Sigmoid colon (tissue), 7 donors: Measurements from ENCODE around the gene SCAMP3. TPM values are rescaled to one million over a fixed set of nuclear protein-coding genes. Genes with fewer than 3 reads are reported as not detected.

Experiments
- polyA plus RNA-seq, 3 donors: library from polyadenylated mRNA; stranded (reverse); fragments of 200-250 nt; gene quantifications; one replicate each; pipeline ENCODE4 v1.2.3, GENCODE V29; 2013
- total RNA-seq, 4 donors: library from RNA; depleted of rRNA; stranded (reverse); fragments of >200 nt; gene quantifications; one replicate each; pipeline ENCODE4 v1.1.0, GENCODE V29; 2016
- donor health status: healthy with polysubstance abuse.
- donor health status: Bipolar disorder and iron deficiency.
- donor health status: healthy.

SCAMP3 gene
- total and polyA plus RNA-seq, 7 donors: 11.6 to 56.4 (median 34.6) TPM

Other genes with a start within 250 kb of the SCAMP3 start
- under 1 TPM in 3 of 4 donors, not detected in 1; 0.27 to 0.49 (median 0.36) TPM for gene DCST2, start 228.6 kb downstream of the SCAMP3 start, total RNA-seq
- 1 to 10 TPM in 1 of 3 donors, not detected in 2; 2.0 TPM for gene DCST2, start 228.6 kb downstream of the SCAMP3 start, polyA plus RNA-seq
- under 1 TPM in 1 of 4 donors, not detected in 3; 0.16 TPM for gene DCST1, start 228.5 kb downstream of the SCAMP3 start, total RNA-seq
- under 1 TPM in 1 of 3 donors, not detected in 2; 0.09 TPM for gene DCST1, start 228.5 kb downstream of the SCAMP3 start, polyA plus RNA-seq
- gene ADAM15, start 211.0 kb downstream of the SCAMP3 start, total RNA-seq: 10 to 100 TPM; 42.6 to 66.7 (median 53.1) TPM
- 100 to 1,000 TPM in 1 of 3 donors, 10 to 100 TPM in 2; 37.8 to 186 (median 55.9) TPM for gene ADAM15, start 211.0 kb downstream of the SCAMP3 start, polyA plus RNA-seq
- 1 to 10 TPM; 1.6 to 5.0 (median 3.1) TPM for gene EFNA4, start 198.6 kb downstream of the SCAMP3 start, total RNA-seq
- gene EFNA4, start 198.6 kb downstream of the SCAMP3 start, polyA plus RNA-seq: 10 to 100 TPM; 10.2 to 22.2 (median 12.0) TPM
- gene EFNA3, start 183.5 kb downstream of the SCAMP3 start, total RNA-seq: 1 to 10 TPM in 3 of 4 donors, under 1 TPM in 1; 0.27 to 3.0 (median 1.9) TPM
- gene EFNA3, start 183.5 kb downstream of the SCAMP3 start, polyA plus RNA-seq: 1 to 10 TPM; 8.4 to 9.0 (median 8.5) TPM
- gene EFNA1, start 134.5 kb downstream of the SCAMP3 start, total RNA-seq: 10 to 100 TPM; 15.5 to 22.5 (median 16.4) TPM
- 100 to 1,000 TPM in 1 of 3 donors, 10 to 100 TPM in 2; 34.7 to 112 (median 48.1) TPM for gene EFNA1, start 134.5 kb downstream of the SCAMP3 start, polyA plus RNA-seq
- 10 to 100 TPM in 3 of 4 donors, 1 to 10 TPM in 1; 8.0 to 21.4 (median 14.0) TPM for gene SLC50A1, start 126.5 kb downstream of the SCAMP3 start, total RNA-seq
- gene SLC50A1, start 126.5 kb downstream of the SCAMP3 start, polyA plus RNA-seq: 100 to 1,000 TPM in 1 of 3 donors, 10 to 100 TPM in 2; 46.8 to 151 (median 77.4) TPM
- 100 to 1,000 TPM in 3 of 4 donors, 10 to 100 TPM in 1; 29.2 to 144 (median 127) TPM for gene DPM3, start 121.8 kb downstream of the SCAMP3 start, total RNA-seq
- 100 to 1,000 TPM; 143 to 220 (median 196) TPM for gene DPM3, start 121.8 kb downstream of the SCAMP3 start, polyA plus RNA-seq
- 100 to 1,000 TPM in 3 of 4 donors, 10 to 100 TPM in 1; 72.9 to 119 (median 110) TPM for gene KRTCAP2, start 89.1 kb downstream of the SCAMP3 start, total RNA-seq
- 100 to 1,000 TPM in 2 of 3 donors, 10 to 100 TPM in 1; 74.2 to 245 (median 114) TPM for gene KRTCAP2, start 89.1 kb downstream of the SCAMP3 start, polyA plus RNA-seq
- gene TRIM46, start 88.5 kb downstream of the SCAMP3 start, total RNA-seq: 1 to 10 TPM in 1 of 4 donors, under 1 TPM in 3; 0.16 to 3.0 (median 0.52) TPM
- under 1 TPM in 2 of 3 donors, not detected in 1; 0.60 to 0.92 TPM for gene TRIM46, start 88.5 kb downstream of the SCAMP3 start, polyA plus RNA-seq
- gene THBS3, start 54.5 kb downstream of the SCAMP3 start, total RNA-seq: 10 to 100 TPM in 3 of 4 donors, 1 to 10 TPM in 1; 9.6 to 43.5 (median 18.5) TPM
- 10 to 100 TPM in 1 of 3 donors, 1 to 10 TPM in 2; 3.5 to 13.4 (median 6.0) TPM for gene THBS3, start 54.5 kb downstream of the SCAMP3 start, polyA plus RNA-seq
- 10 to 100 TPM; 15.5 to 29.8 (median 27.7) TPM for gene MTX1, start 53.7 kb downstream of the SCAMP3 start, total RNA-seq
- gene MTX1, start 53.7 kb downstream of the SCAMP3 start, polyA plus RNA-seq: 10 to 100 TPM; 51.7 to 69.7 (median 53.2) TPM
- gene ENTREP3, start 6.9 kb downstream of the SCAMP3 start, total RNA-seq: 10 to 100 TPM; 11.8 to 44.0 (median 16.0) TPM
- gene ENTREP3, start 6.9 kb downstream of the SCAMP3 start, polyA plus RNA-seq: 10 to 100 TPM in 1 of 3 donors, 1 to 10 TPM in 2; 5.4 to 17.6 (median 6.5) TPM
- gene CLK2, start 11.1 kb upstream of the SCAMP3 start, total RNA-seq: 10 to 100 TPM; 21.4 to 33.2 (median 25.3) TPM
- 10 to 100 TPM in 2 of 3 donors, 1 to 10 TPM in 1; 7.2 to 45.9 (median 14.4) TPM for gene CLK2, start 11.1 kb upstream of the SCAMP3 start, polyA plus RNA-seq
- 1 to 10 TPM; 1.2 to 5.5 (median 2.3) TPM for gene HCN3, start 15.1 kb upstream of the SCAMP3 start, total RNA-seq
- gene HCN3, start 15.1 kb upstream of the SCAMP3 start, polyA plus RNA-seq: 1 to 10 TPM in 2 of 3 donors, under 1 TPM in 1; 0.69 to 8.6 (median 1.2) TPM
- gene PKLR, start 39.1 kb upstream of the SCAMP3 start, total RNA-seq: not detected
- gene PKLR, start 39.1 kb upstream of the SCAMP3 start, polyA plus RNA-seq: under 1 TPM; under 0.01 to 0.69 (median 0.38) TPM
- 10 to 100 TPM; 73.7 to 96.8 (median 81.3) TPM for gene FDPS, start 46.5 kb upstream of the SCAMP3 start, total RNA-seq
- 100 to 1,000 TPM; 144 to 570 (median 299) TPM for gene FDPS, start 46.5 kb upstream of the SCAMP3 start, polyA plus RNA-seq
- gene RUSC1, start 58.5 kb upstream of the SCAMP3 start, total RNA-seq: 10 to 100 TPM; 12.5 to 27.4 (median 16.0) TPM
- gene RUSC1, start 58.5 kb upstream of the SCAMP3 start, polyA plus RNA-seq: 10 to 100 TPM; 48.3 to 76.3 (median 67.7) TPM